ENCODE measurements around the gene HAT1. TPM values are rescaled to one million over a fixed set of nuclear protein-coding genes. Genes with fewer than 3 reads are reported as not detected.

Gene HAT1, protein sequence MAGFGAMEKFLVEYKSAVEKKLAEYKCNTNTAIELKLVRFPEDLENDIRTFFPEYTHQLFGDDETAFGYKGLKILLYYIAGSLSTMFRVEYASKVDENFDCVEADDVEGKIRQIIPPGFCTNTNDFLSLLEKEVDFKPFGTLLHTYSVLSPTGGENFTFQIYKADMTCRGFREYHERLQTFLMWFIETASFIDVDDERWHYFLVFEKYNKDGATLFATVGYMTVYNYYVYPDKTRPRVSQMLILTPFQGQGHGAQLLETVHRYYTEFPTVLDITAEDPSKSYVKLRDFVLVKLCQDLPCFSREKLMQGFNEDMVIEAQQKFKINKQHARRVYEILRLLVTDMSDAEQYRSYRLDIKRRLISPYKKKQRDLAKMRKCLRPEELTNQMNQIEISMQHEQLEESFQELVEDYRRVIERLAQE
- total RNA-seq = 10 to 100 TPM; 51.6 to 74.9 TPM

DNA sequence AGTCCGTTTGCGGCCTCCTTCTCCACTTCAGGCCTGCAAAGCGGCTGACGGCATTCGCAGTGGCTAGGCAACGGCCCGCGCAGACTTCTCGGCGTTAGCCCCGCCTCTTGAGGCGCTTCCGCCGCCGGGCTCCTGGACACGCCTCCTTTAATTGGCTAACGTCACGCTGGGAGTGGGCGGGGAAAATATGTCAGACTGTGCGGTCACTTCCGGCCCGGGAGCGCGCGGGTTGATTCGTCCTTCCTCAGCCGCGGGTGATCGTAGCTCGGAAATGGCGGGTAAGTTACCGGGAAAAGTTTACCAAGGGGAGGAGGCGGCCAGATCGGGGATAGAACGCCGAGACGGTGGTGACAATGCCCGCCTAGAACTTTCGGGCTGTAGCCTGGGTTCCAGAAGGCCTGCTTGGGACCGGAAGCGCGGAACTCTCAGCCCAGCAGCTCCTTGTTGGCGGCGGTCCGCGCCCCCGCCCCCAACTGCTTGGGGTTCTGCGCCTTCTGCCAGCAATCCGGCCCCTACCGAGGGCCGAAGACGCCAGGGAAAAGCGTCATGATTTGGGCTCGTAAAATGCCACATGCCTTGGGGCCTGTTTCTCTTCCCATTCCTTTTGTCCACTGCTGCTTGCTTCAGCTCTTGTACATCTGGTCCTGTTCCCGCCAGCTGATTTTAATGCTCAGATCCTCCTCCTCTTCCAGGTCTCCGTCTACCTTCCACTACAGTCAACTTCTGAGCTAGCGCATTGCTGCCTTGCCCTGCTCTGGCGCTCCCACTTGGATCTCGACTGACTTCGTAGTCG is at the start of gene HAT1:
HAT1 (plus strand) TSS at position 232 of the 793 bp plus-strand sequence; CDS start at position 272, 40 bp downstream.

DNA sequence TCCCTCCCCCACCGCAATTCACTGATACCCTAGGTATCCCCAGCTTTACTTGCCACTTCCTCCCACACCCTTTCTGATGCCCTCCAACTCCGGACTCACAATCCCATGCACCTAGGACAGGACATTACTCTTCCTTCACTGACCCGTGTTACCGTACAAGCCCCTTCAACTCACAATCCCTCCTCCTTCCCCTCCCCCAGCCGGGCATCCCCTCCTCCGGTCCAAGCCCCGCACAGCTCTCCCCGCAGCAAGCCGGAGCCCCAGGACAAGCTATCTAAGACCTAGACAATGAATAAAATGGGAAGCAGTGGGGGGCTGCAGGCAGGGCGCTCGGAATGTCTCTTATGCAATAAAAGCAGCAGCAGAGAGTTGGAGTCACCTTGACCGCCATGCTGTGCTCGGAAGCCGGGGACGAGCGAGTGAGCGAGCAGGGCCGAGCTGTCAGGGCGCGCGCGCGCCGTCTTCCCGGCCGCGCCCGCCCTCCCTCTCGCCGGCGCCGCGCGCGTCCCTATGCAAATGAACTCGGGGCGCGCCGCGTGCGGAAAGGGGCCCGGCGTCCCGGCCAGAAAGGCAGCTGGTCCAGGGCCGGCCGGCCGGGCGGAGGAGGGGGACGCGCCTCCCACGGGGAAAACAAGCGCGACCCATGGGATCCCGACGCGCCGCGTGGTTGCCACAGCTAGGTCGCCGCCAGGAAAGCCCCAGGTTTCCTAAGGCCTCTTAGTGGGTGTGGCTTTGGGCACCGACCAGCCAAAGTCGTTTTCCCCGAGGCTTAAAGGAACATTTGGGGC is 28.2 kb upstream of the HAT1 start, which contains the start of gene SLC25A12:
SLC25A12 (minus strand) TSS at position 421 of the 788 bp plus-strand sequence; CDS start at position 391, 30 bp downstream.

DNA sequence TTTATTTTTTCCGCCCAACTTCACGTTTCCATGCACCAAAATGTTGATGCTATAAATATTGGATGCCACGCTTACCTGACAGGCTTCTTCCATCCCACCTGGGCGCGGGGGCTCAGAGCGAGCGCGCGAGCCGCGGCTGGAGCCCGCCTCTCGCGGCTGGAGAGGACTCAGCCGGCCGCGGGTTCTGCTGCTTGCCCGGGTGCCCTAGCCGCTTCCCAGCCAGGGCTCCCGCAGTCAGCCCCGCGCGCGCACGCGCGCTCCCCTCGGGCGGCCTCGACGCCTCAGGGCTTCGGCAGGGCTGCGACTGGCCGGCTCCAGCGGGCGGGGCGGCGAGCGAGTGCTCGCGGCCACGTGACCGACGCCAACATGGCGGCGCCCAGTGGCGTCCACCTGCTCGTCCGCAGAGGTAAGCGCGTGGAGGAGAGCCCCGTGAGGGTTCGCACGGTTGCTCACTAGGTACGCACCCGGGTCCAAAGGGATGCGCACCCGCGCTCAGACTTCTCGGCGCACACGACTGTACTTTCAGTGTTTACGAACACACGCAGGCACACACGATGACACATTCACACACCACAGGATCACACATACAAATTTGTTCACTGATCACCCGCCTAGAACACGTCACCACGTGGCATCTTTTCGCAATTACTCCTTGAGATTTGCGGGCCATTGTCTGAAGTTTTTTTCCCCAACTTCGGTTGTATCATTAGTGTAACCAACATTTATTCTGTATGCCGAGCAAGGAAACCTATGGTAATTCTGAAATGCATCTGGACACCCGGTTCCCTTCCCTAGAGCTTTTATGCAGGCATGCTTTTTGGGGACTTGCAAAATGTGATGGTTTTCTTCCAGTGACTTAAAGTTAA is 77.6 kb downstream of the HAT1 start, which contains the start of gene METAP1D:
METAP1D (plus strand) TSS at position 350 of the 866 bp plus-strand sequence; CDS start at position 367, 17 bp downstream.

Other genes with a start within 250 kb of the HAT1 start
- gene DYNC1I2, start 235.0 kb upstream of the HAT1 start, total RNA-seq = 10 to 100 TPM; 60.9 to 82.6 TPM
- gene SLC25A12, start 28.2 kb upstream of the HAT1 start, total RNA-seq = 10 to 100 TPM; 18.3 to 26.8 TPM
- gene METAP1D, start 77.5 kb downstream of the HAT1 start, total RNA-seq = 10 to 100 TPM in 1 of 2 donors, 1 to 10 TPM in 1; 10.0 to 13.8 TPM
- gene DLX1, start 163.0 kb downstream of the HAT1 start, total RNA-seq = 1 to 10 TPM in 1 of 2 donors, under 1 TPM in 1; 1.00 to 1.4 TPM
- under 1 TPM; under 0.01 to 0.33 TPM for gene DLX2, start 180.4 kb downstream of the HAT1 start, total RNA-seq

Data from melanocyte of skin (primary cell).